GM12878 (cell line): ENCODE measurements around the gene MPZL1.

ENCODE experiments used
- BHLHE40 ChIP-seq, 2 experiments: fragments of 450-650 bp in 1 of 2; IDR thresholded peaks; 2 replicates each; pipeline ENCODE4 v1.6.1; 2011 to 2017; ENCODE audit warnings: low read depth in 2 of 2, borderline replicate concordance in 1 of 2, improper control_type of control experiment in 1 of 2, low read length in 1 of 2, mild to moderate bottlenecking in 1 of 2
- MAX ChIP-seq: IDR thresholded peaks from 2 replicates; pipeline ENCODE4 v1.6.1; 2012; ENCODE audit warnings: low read depth, low read length, improper control_type of control experiment
- NR2C2 ChIP-seq: IDR thresholded peaks from 2 replicates; pipeline ENCODE4 v1.6.1; 2011; ENCODE audit warnings: borderline replicate concordance, low read depth; ENCODE audit not compliant: control insufficient read depth, insufficient read length
- POLR2AphosphoS5 ChIP-seq: IDR thresholded peaks from 2 replicates; pipeline ENCODE4 v1.6.1; 2011; ENCODE audit warnings: mild to moderate bottlenecking, low read length, inconsistent platforms
- TF ChIP-seq, protein P1 (sequence below), 3 experiments: IDR thresholded peaks in 2 of 3; conservative IDR thresholded peaks in 1 of 3; 2 replicates each; pipeline ENCODE4 v1.5.1; 2011; ENCODE audit warnings: low read depth in 3 of 3, low read length in 3 of 3, mild to moderate bottlenecking in 3 of 3, control low read depth in 2 of 3, moderate library complexity in 2 of 3, inconsistent platforms in 1 of 3, mixed read lengths in 1 of 3; ENCODE audit not compliant: control insufficient read depth in 2 of 3, insufficient read depth in 1 of 3; ENCODE audit errors: extremely low read depth in 1 of 3

DNA sequence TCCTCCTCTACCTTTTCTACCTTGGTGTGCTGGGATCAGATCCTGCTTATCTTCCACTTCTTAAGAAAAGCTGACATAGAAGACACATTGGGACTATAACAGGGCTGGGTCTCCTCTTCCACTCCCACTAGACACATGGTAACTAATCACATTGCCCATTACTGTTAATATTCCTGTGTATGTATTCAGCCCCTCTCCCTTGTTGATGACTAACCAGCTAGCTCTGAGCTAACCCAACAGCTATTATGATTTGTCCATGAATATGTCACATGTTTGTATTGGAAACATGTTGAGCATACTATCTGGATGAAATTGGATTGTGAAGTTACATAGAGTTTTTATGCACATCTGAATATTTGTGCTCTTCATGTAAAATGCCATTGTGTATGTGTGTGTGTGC is 52.9 kb downstream of the MPZL1 start:
- no peak for TF ChIP-seq NR2C2
- TF ChIP-seq MAX = no peak
- TF ChIP-seq POLR2AphosphoS5 = no peak
- TF ChIP-seq, protein P1, sequence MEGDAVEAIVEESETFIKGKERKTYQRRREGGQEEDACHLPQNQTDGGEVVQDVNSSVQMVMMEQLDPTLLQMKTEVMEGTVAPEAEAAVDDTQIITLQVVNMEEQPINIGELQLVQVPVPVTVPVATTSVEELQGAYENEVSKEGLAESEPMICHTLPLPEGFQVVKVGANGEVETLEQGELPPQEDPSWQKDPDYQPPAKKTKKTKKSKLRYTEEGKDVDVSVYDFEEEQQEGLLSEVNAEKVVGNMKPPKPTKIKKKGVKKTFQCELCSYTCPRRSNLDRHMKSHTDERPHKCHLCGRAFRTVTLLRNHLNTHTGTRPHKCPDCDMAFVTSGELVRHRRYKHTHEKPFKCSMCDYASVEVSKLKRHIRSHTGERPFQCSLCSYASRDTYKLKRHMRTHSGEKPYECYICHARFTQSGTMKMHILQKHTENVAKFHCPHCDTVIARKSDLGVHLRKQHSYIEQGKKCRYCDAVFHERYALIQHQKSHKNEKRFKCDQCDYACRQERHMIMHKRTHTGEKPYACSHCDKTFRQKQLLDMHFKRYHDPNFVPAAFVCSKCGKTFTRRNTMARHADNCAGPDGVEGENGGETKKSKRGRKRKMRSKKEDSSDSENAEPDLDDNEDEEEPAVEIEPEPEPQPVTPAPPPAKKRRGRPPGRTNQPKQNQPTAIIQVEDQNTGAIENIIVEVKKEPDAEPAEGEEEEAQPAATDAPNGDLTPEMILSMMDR (IDR thresholded peaks at IDR 0.05 in 2 of 3, conservative IDR thresholded peaks at IDR 0.05 in 1 of 3; ENCODE audit: control insufficient read depth in 2 of 3, extremely low read depth in 1 of 3, insufficient read depth in 1 of 3, low read depth in 3 of 3, low read length in 3 of 3) = no peak
- no peak for TF ChIP-seq BHLHE40 (IDR thresholded peaks at IDR 0.05; ENCODE audit: borderline replicate concordance in 1 of 2, low read depth in 2 of 2, low read length in 1 of 2)
